Epithelial cell of esophagus (primary cell): ENCODE data around the gene ABCG2.

Experiments used
- DNase-seq: peaks from one replicate; pipeline ENCODE4 v3.0.0; 2010; ENCODE audit warnings: low read depth
- H3K4me3 ChIP-seq: 2 replicates; pipeline ENCODE4 v1.5.1; 2011; ENCODE audit warnings: mild to moderate bottlenecking, low read length, control low read depth
- TF ChIP-seq, protein P1 (sequence below): IDR thresholded peaks from 2 replicates; pipeline ENCODE4 v1.5.1; 2011; ENCODE audit warnings: low read depth, mild to moderate bottlenecking, low read length, control low read depth, inconsistent platforms; ENCODE audit not compliant: insufficient read depth; ENCODE audit errors: missing control alignments

The ABCG2 gene

DNA sequence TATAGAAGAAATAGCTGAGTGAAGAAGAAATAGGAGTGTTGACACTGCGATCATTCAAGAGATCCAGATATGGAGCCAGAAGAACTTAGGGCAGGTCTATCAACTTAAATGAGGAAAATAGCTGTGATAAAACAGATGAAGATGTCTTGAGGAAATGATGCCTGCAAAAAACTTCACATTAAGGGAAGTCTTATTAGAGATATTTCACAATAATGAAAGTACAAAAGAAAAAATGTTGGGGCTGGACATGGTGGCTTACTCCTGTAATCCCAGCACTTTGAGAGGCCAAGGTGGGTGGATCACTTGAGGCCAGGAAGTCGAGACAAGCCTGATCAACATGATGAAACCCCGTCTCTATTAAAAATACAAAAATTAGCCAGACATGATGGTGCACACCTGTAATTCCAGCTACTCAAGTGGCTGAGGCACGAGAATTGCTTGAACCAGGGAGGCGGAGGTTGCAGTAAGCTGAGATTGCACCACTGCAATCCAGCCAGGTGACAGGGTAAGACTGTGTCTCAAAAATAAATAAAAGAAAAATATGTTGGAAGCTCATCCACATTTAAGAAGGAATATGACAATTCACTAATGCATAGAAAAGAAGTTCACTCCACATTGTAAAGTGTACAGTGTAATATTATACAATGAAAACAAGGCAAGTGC lies 94.7 kb downstream of the ABCG2 start:
- peak; percentile 10 for DNase-seq
- no peak overlapping the region for H3K4me3 ChIP-seq
- TF ChIP-seq, protein P1, sequence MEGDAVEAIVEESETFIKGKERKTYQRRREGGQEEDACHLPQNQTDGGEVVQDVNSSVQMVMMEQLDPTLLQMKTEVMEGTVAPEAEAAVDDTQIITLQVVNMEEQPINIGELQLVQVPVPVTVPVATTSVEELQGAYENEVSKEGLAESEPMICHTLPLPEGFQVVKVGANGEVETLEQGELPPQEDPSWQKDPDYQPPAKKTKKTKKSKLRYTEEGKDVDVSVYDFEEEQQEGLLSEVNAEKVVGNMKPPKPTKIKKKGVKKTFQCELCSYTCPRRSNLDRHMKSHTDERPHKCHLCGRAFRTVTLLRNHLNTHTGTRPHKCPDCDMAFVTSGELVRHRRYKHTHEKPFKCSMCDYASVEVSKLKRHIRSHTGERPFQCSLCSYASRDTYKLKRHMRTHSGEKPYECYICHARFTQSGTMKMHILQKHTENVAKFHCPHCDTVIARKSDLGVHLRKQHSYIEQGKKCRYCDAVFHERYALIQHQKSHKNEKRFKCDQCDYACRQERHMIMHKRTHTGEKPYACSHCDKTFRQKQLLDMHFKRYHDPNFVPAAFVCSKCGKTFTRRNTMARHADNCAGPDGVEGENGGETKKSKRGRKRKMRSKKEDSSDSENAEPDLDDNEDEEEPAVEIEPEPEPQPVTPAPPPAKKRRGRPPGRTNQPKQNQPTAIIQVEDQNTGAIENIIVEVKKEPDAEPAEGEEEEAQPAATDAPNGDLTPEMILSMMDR, result no peak

DNA sequence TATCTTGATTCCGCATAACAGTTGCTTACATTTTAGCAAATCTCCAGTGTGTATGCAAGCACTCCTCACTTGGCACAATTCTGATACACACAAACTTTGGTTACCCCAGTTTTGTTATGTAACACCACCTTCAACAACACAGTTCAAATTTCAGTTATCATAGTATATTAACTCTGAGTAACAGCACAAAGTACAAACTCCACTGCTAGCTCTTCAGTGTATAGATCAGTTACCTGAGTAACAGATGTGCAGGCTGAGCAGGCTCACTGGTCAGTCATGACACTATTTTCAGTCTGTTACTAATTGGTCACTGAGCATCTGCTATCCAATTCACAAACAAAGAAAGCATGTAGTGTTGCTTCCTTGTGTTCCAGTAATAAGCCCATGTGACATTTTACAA lies 95.6 kb downstream of the ABCG2 start:
- no peak for DNase-seq
- TF ChIP-seq, protein P1, result no peak
- no peak overlapping the region for H3K4me3 ChIP-seq

DNA sequence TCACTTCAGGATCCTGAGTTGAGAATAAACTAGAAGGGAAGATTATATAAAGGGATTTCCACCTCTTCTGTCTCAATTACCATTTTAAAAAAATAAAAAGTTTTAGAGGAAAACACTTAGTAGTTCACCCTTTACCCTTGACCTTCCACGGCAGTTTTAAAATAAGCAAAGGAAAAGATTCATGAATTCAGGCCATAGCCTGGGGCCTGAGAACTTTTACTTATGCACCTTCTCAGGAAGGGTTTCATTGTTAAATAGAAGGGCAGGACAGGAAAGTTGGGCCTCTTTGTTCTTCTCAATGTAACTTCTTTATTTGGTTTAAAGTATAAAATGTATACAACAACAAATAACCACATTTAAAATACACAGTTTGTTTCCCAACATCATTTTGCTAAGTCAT lies 96.1 kb downstream of the ABCG2 start:
- no peak overlapping the region for H3K4me3 ChIP-seq
- TF ChIP-seq, protein P1, result no peak
- no peak for DNase-seq

DNA sequence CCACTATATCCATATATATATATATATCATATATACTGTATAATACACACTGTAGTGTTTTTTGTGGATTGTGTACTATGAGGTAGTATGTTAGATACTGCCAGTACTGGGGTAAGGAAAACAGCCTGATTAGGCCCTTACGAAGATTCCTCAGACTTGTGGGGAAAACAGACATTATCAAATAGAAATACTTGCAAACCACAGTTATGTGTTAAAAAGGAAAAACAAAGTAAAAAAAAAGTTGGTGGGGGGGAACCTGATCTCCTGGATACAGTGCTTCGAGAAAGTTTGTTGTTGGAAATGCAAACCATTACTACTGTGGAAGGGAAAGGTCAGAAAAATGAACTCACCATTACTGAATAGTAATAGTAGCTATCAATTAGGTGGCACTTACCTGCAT lies 98.0 kb downstream of the ABCG2 start:
- TF ChIP-seq, protein P1, result no peak
- no peak for DNase-seq
- H3K4me3 ChIP-seq, result no peak overlapping the region

DNA sequence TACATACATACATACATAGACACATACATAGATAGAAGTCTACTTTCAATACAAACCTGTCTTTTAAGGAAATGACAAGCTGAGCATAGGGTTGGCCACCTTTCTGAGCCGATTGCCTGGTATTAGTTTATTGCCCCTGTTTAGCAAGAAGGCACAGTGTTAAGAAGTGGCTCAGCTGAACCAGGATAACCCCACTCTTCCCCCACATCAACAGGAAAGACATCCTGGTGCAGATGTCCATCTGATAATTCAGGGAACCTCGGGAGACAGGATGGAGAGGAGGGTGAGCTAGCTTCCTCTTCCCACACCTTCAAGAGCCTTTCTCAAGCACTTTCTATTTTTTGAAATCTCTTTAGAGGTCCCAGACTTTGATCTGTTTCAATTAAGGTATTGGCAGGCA lies 98.7 kb downstream of the ABCG2 start:
- no peak overlapping the region for H3K4me3 ChIP-seq
- no peak for DNase-seq
- TF ChIP-seq, protein P1, result no peak

DNA sequence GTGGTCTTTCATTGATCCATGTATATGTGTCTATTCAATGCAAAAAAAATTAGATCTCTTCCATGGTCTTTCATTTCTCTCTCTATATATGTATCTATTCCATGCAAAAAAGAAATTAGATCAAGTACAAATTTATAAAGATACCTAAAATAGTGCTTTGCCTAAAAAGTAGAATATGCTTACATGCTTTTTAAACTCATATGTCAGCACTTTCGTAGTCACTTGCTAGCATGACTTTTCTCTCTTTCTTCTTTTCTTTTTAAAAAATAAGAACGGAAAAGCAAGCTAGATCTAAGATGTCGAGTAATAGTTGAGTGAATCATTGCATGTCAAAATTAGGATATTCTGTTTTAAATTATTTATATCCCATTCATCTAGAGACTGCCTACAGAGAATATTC lies 100.1 kb downstream of the ABCG2 start:
- DNase-seq, result no peak
- no peak overlapping the region for H3K4me3 ChIP-seq
- TF ChIP-seq, protein P1, result no peak

DNA sequence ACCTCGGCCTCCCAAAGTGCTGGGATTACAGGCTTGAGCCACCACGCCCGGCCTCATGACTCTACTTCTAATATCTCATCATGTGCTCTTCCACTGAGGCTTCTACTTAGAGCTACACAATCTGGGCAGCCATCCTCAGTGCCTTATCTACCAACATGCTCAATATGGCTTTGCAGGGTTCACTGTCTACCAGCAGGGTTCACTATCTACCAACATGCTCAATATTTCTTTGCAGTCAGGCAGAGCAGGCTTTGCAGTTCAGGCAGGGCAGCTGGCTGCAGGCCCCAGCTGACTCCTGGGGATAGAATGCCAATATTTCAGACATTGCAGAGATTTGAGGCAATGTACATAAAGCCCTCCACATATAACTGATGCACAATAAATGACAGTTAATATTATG lies 103.5 kb downstream of the ABCG2 start:
- TF ChIP-seq, protein P1, result peak; percentile 76
- DNase-seq, result peak; percentile 75
- H3K4me3 ChIP-seq, result no peak overlapping the region
